Measurements from ENCODE around the gene GPR87.

Gene GPR87

GRCh38 chr3:151306168-151306810 is 10.3 kb downstream of the GPR87 start (continued):
- TF ChIP-seq ZSCAN4 (tag by site-specific recombination; IDR thresholded peaks at IDR 0.05) = no peak

- Histone ChIP-seq H3K27ac (ENCODE audit: extremely low read depth, low read depth, low read length) (no peak overlapping the region), H3K4me1 (ENCODE audit: control insufficient read depth, insufficient read depth, low read length) (no peaks in the 10 kb centered on the region), H3K36me3 (ENCODE audit: control insufficient read depth in 2 of 2, insufficient read depth in 1 of 2, low read length in 2 of 2) (no peaks in the 10 kb centered on the region), H3K9me3 (ENCODE audit: control insufficient read depth, insufficient read depth, low read depth, low read length) (no peaks in the 10 kb centered on the region), H3K4me3 (ENCODE audit: low read depth, low read length) (no peak overlapping the region)
- ChIA-PET POLR2A (no interaction called here), CTCF (interaction anchor here (0.5 to 3.2 kb wide), 6 partner anchors 13 to 64 kb away, joined by 3 to 8 read pairs (median 3); no protein-coding TSS in a partner anchor)
- TF ChIP-seq REPIN1 (tag by site-specific recombination; IDR thresholded peaks at IDR 0.05; ENCODE audit: low read depth) = no peak
- TF ChIP-seq WT1 (tag by site-specific recombination; IDR thresholded peaks at IDR 0.05) = no peak
- TF ChIP-seq ZNF692 (tag by site-specific recombination; IDR thresholded peaks at IDR 0.05) = no peak
- TF ChIP-seq ZIC2 (tag by site-specific recombination; IDR thresholded peaks at IDR 0.05) = no peak
- TF ChIP-seq, protein P1, sequence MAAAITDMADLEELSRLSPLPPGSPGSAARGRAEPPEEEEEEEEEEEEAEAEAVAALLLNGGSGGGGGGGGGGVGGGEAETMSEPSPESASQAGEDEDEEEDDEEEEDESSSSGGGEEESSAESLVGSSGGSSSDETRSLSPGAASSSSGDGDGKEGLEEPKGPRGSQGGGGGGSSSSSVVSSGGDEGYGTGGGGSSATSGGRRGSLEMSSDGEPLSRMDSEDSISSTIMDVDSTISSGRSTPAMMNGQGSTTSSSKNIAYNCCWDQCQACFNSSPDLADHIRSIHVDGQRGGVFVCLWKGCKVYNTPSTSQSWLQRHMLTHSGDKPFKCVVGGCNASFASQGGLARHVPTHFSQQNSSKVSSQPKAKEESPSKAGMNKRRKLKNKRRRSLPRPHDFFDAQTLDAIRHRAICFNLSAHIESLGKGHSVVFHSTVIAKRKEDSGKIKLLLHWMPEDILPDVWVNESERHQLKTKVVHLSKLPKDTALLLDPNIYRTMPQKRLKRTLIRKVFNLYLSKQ (tag by site-specific recombination; IDR thresholded peaks at IDR 0.05; ENCODE audit: borderline replicate concordance) = no peak
- no peak for TF ChIP-seq ZBTB49 (tag by site-specific recombination; IDR thresholded peaks at IDR 0.05; ENCODE audit: low read depth)
- no peak for TF ChIP-seq HOXA7 (CRISPR knock-in tag; IDR thresholded peaks at IDR 0.05; ENCODE audit: borderline replicate concordance)
- no peak for TF ChIP-seq IKZF3 (tag by site-specific recombination; IDR thresholded peaks at IDR 0.05)
- no peak for TF ChIP-seq ZNF777 (tag by site-specific recombination; IDR thresholded peaks at IDR 0.05; ENCODE audit: borderline replicate concordance)
- no peak for TF ChIP-seq ZSCAN4 (tag by site-specific recombination; IDR thresholded peaks at IDR 0.05)
- no peak for TF ChIP-seq ZNF792 (tag by site-specific recombination; IDR thresholded peaks at IDR 0.05)
- no peak for TF ChIP-seq SCRT1 (tag by site-specific recombination; IDR thresholded peaks at IDR 0.05; ENCODE audit: borderline replicate concordance)
- TF ChIP-seq, protein P2, sequence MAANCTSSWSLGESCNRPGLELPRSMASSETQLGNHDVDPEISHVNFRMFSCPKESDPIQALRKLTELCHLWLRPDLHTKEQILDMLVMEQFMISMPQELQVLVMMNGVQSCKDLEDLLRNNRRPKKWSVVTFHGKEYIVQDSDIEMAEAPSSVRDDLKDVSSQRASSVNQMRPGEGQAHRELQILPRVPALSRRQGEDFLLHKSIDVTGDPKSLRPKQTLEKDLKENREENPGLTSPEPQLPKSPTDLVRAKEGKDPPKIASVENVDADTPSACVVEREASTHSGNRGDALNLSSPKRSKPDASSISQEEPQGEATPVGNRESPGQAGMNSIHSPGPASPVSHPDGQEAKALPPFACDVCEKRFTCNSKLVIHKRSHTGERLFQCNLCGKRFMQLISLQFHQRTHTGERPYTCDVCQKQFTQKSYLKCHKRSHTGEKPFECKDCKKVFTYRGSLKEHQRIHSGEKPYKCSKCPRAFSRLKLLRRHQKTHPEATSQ (tag by site-specific recombination; IDR thresholded peaks at IDR 0.05) = no peak
- TF ChIP-seq, protein P3, sequence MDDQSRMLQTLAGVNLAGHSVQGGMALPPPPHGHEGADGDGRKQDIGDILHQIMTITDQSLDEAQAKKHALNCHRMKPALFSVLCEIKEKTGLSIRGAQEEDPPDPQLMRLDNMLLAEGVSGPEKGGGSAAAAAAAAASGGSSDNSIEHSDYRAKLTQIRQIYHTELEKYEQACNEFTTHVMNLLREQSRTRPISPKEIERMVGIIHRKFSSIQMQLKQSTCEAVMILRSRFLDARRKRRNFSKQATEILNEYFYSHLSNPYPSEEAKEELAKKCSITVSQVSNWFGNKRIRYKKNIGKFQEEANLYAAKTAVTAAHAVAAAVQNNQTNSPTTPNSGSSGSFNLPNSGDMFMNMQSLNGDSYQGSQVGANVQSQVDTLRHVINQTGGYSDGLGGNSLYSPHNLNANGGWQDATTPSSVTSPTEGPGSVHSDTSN (CRISPR knock-in tag; IDR thresholded peaks at IDR 0.05) = no peak
- TF ChIP-seq, protein P4, sequence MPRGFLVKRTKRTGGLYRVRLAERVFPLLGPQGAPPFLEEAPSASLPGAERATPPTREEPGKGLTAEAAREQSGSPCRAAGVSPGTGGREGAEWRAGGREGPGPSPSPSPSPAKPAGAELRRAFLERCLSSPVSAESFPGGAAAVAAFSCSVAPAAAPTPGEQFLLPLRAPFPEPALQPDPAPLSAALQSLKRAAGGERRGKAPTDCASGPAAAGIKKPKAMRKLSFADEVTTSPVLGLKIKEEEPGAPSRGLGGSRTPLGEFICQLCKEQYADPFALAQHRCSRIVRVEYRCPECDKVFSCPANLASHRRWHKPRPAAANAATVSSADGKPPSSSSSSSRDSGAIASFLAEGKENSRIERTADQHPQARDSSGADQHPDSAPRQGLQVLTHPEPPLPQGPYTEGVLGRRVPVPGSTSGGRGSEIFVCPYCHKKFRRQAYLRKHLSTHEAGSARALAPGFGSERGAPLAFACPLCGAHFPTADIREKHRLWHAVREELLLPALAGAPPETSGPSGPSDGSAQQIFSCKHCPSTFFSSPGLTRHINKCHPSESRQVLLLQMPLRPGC (tag by site-specific recombination; IDR thresholded peaks at IDR 0.05) = no peak
Observed at GRCh38 chr3:151305775-151306151, 10.9 kb downstream of the GPR87 start.
